HG03521 (cell line): ENCODE data around the gene NEUROD2.

Experiments
- ATAC-seq: cut with Tn5 transposase; IDR thresholded peaks from one replicate; pipeline ENCODE4 v1.9.1; 2021; ENCODE audit warnings: mild to moderate bottlenecking, moderate library complexity; ENCODE audit not compliant: unreplicated experiment

NEUROD2 gene

DNA sequence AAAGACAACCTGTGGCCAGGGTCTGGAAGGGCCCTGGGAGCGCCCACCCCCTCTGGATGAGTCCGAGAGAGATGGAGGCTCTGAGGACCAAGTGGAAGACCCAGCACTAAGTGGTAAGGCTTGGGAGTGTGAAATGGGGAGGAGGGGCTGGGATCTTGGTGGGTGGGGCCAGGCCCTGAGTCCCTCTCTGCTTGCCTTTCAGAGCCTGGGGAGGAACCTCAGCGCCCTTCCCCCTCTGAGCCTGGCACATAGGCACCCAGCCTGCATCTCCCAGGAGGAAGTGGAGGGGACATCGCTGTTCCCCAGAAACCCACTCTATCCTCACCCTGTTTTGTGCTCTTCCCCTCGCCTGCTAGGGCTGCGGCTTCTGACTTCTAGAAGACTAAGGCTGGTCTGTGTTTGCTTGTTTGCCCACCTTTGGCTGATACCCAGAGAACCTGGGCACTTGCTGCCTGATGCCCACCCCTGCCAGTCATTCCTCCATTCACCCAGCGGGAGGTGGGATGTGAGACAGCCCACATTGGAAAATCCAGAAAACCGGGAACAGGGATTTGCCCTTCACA is 28.0 kb upstream of the NEUROD2 start:
- no peak for ATAC-seq

DNA sequence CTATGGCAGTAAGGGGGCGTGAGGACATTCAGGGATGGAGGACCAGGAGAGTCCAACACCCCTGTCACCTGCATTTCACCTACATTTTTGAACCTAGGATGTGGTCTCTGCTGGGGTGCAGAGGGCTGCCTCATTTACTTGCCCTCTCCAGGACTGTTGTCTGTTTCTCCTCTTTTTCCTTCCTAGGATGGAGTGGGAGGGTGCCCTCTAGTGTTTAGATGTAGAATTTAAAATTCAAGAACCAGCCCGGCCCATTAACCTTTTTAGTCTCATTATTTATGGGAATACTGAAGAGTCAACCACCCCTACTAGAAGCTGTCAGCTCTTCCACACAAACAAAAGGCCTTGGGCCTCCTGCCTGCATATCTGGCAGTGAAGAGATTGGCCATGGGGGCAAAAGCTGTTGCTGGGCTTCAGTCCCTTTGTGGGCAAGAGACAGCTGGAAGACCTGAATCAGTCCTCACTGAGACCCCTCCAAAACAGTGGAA is 26.7 kb upstream of the NEUROD2 start:
- no peak for ATAC-seq

DNA sequence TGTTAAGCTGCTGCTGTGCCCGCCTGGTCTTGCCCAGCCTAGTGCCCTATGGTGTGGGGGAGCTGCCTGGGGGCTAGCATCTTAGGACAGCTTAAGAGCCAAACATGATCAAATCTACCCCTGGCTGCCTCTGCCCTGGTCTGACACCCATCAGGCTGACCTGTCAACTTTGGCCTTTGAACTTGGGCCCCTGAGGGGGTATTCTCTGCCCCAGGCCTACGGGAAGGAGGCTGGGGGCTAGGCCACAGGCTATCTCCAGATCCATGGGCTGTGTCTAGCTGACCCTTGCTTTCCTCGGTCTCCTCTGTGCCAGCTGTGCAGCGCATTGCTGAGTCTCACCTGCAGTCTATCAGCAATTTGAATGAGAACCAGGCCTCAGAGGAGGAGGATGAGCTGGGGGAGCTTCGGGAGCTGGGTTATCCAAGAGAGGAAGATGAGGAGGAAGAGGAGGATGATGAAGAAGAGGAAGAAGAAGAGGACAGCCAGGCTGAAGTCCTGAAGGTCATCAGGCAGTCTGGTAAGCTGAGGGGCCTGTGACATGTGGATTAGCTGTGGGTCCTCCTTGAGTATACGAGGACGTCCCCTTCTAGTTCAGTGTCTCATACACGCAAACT is 26.0 kb upstream of the NEUROD2 start:
- ATAC-seq: no peak

DNA sequence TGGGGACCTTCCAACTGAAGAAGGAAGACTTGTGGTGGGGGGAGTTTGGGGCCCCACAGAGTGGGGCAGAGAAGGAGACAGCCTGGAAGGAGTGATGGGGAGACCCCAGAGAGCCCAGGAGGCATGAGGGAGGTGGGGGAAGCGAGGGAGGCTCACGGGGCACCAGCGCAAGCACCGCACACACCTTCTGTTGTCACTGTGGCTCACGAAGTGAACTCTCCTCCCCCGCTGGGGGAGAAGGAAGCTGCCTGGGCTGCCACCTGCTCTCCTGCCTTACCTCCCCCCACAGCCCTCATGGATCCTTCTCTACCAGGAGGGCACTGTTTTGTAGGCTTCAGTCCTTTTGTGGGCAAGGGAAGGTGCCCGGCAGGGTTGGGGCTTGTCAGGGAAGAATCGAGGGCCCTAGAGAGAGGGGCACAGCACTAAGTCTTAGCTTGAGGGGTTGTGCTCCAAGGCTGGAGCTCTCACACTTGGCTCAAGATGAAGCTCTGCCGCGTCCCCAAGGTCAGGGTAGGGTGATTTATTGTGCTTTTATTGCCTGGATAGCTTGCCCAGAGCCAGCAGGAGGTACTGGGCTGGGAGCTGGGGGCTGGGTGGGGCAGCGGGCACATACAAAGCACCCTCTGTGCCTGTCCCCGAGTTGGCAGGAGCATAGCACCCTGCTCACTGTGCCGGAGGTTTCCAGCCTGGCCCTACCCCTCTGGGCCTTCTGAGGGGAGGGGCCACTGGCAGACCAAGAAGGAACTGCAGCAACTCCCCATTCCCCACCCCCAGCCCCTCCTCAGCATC is 24.6 kb upstream of the NEUROD2 start:
- ATAC-seq: no peak

DNA sequence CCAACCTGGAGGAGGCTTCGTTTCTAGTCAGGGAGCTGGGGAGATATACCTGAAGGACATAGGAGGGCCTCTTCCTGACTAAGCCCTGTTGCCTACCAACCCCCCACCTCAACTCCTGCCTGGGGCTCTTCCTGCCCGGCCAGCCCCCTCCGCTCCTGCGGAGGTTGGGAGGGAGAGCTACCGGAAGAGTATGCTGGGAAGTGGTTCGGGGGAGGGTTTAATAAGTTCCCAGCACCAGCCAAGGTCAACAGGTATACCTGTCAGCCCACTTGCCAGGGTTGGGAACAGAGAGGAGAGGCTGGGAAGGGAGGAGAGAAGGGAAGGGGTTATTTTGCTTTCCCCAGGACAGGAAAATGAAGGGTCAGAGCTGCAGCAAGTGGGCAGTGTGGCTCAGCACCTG is 23.7 kb upstream of the NEUROD2 start:
- ATAC-seq: no peak

DNA sequence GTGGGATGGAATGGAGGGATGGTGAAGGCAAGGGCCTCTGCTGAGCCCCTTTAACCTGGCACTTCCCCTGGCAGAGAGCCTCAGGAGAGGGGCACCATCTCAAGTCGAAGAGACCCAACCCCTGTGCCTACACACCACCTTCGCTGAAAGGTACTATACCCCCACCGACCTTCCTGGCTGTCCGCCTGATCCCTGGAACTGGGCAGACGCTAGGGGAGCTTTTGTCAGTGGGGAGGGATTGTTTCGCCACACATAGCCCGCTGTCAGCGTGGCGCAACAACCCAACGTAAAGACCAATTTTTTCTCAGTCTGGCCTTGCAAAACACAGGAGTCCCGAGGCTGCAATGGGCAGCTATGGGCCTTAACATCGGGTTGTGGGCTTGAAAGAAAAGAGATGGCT is 22.2 kb upstream of the NEUROD2 start:
- ATAC-seq: no peak

DNA sequence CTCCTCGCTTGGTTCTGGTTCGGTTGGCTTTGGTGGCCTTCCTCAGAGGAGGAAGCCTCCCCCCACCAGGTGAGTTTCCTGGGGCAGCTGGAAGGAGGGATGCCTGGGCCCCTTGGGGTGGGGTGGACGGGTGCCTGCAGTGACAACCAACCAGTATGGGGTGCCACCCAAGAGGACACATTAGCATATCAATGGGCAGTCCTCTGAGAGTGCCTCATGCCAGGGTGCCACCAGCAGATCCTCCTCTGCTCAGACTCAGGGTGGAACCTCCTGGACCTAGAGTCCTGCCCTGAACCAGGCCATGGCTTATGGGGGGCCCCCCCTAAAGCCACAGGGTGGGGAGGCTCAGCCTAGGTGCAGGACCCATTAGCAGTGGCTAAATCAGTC is 21.8 kb upstream of the NEUROD2 start:
- ATAC-seq: no peak

DNA sequence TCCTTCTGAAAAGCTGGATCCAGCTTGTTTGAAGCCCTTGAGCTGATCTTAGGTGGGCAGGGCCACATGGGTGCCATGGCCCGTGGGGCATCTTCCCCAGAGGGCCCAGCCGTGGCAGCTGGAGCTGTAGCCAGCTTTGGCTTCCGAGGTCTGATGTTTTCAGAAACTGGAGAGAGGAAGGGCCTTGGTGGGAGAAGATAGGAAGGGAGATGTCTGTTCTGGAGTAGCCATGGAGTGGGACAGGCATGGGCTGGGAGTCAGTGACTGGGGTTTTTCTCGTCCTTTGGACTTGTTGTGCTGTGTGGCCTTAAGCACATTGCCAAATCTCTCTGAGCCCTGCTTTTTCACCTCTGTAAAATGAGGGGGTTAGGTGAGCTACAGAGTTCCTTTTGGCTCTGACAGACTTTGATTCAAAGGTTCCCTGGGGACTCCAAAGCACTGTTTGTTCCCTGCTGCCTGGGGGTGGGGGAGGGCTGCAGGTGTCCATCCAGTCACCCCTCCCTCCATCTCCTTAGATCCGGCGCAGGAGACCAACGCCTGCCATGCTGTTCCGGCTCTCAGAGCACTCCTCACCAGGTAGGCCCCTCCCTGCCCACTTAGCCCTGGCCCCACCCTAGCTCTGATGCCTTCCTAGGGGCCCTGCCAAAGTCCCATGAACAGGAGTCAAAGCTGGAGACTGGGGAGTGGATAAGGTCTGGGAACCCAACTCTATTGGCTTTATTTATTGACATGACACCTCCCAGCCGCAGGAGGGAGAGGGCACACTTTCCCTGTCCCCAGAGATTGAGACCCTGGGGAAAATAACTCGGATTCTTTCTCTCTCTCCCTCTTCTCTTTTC is 21.2 kb upstream of the NEUROD2 start:
- no peak for ATAC-seq

DNA sequence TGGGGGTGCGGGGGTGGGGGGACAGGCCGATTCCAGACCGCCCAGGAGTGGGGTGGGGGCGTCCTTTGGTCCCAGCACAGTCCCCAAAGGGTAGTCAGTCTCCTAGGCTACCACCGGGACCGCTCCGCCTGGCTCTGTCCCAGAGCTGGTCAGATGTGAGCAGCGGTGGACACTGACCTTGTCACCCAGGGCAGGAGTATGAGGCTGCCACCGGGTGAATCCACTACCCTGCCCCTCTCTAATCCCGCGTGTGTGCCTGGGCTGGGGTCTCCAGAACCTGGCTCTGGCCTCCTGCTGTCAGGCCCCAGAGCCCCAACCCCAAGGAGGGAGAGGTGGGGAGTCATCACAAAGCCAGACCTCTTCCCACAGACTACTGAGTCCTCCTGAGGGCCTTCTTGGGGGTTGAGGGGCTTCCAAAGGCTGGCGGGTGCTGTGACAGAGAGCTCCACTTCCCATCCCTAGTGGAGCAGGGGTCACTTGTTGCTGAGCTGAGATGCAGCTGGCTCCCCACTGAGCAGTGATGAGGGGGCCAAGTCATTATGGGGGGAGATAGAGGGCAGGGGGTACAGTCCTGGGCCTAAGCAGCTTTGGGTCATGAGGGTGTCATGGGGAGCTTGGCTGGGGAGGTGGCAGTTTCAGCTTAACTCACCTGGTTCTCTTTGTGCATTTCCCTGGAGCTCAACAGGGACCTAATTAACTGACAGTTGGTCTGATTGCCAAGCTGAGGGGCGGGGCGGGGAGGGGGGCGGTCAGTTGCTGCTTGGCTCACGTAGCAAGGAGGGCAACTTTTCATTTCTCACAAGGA is 20.2 kb upstream of the NEUROD2 start:
- ATAC-seq: no peak

DNA sequence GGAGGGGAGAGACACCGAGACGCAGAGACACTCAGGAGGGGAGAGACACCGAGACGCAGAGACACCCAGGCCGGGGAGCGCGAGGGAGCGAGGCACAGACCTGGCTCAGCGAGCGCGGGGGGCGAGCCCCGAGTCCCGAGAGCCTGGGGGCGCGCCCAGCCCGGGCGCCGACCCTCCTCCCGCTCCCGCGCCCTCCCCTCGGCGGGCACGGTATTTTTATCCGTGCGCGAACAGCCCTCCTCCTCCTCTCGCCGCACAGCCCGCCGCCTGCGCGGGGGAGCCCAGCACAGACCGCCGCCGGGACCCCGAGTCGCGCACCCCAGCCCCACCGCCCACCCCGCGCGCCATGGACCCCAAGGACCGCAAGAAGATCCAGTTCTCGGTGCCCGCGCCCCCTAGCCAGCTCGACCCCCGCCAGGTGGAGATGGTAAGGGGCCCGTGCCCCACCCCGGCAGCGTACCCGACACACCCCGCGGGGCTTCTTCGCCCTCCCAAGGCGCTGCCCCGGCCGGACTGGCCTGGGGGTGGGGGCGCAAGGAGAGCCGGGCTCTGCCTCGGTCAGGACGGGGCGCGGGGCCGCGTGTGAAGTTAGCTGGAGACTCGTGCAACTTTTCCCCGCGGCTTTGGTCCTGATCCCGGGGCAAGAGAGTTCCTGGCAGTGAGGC is 19.5 kb upstream of the NEUROD2 start:
- ATAC-seq: no peak

DNA sequence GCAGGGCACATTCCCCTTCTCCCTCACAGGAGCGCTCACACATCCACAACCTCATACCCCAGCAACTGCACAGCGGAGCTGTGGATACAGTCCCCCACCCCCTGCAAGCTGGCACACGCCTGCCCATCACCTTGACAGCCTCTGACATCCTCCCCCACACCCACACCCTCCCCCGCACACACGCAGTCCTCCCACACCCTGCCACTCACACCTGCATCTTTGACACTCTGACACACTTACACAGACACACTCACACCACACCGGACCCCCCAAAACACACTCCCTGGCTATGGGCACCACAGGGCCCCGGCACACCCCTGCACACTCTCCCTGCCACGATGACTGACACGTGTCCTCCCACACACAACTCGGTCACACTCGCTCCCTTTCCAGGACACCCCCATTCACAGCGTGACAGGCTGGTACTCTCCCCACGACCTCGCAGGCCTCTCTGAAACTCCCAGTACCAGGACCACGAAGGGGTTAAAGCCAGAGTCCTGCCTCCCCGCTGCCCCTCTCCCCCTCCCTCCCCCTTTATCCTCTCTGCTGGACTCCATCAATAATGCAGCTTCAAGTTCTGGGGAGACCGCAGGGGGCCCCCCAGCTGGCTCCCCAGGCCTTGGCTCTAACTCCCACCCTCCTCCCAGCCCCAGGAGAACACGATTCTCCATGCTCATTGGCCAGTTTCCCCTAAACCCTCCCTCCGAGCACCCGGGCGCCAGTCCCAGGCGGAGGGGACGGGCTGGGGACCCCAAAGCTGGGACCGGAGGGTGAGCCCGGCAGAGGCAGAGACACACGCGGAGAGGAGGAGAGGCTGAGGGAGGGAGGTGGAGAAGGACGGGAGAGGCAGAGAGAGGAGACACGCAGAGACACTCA is 18.7 kb upstream of the NEUROD2 start, which contains the start of gene PPP1R1B:
PPP1R1B (plus strand) TSS at position 782 of the 876 bp plus-strand sequence. CDS start 441 bp downstream, outside the sequence.
- no peak for ATAC-seq

DNA sequence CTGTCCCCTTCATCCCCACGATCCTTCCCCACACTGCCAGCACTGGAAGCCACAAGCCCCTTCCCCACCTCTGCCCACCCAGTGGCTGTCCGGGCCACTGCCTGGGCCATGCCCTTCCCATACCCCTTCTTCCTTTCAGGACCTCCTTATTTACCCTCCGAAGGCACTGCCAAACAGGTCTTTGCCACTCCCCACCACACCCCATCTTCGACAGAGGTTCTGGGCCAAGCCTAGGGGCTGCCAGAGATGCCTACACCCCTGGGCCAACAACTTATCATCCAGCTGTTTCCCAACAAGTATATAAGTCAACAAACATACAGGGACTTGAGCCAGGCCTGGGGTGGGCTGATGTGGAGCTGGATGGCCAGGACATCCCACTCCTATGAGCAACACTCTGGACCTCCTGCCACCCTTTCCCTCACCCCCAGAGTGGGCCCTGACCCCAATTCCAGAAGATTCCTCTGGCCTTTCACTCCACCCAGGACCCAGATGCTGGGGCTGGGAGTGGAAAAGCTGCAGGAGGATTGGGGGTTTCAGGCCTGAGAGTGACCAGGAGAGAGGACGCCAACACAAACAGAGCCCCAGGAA is 17.6 kb upstream of the NEUROD2 start:
- ATAC-seq: no peak

DNA sequence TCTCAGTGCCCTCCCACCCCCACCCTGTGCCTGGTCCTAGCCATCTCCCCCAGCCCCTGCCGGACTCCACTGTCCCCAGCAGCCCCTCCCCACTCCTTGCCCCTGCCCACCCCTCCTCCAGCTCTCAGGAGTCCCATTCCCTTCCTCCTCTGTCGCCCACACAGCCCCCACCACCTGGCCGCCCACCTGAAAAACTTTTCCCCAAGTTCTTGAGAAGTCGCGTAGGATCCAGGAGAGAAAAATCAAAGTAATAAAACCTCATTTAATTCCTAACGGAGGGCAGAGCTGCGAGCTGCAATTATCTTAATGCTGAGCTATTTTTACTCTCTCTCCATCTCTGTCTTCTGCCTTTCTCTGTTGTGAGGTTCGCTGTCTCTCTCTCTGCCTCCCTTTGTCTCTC is 16.6 kb upstream of the NEUROD2 start:
- no peak for ATAC-seq

DNA sequence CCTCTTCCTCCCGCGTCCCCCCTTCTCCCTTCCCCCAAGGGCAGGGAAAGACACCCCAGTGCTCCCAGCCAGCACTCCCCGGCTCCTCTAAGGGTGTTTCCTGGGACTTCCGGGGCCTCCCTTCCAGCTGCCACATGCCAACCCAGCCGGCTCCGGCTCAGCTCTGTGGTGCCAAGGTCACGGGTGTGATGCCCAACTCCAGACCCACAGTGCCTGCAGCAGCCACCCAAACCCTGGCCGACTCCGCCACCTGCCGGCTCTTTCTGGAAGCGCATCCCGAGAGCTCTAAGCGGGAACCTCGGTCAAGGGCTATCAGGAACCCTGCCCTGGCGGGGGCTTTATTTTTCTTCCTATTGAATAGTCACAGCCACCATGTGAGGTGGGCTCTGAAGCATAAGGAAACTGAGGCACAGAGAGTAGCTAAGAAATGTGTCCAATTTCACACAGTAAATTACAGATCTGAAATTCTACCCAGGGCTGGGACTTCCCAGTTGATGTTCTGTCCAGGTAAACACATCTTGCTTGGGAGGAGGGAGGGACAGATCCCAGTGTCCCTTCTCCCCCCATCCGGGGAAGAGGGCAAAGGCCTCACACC is 15.7 kb upstream of the NEUROD2 start:
- no peak for ATAC-seq

DNA sequence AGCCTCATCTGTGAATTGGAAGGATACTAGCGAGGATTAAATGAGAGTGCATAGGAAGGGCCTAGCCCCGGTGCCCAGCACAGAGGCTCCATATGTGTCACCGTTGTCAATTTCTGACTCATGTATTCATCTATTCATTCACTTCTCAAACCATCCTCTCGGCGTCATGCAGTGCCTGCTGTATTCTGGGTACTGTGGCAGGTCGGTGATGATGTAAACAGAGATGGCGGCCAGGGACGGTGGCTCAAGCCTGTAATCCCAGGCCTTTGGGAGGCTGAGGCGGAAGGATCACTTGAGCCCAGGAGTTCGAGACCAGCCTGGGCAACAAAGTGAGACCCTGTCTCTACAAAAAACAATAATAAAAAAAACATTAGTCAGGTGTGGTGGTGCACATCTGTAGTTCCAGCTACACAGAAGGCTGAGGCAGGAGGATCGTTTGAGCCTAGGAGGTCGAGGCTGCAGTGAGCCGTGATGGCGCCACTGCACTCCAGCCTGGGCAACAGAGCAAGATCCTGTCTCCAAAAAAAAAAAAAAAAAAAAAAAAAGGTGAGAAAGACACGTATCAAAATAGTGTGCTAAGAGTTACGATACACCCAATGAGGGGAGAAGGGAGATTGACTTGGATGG is 14.8 kb upstream of the NEUROD2 start:
- ATAC-seq: no peak

DNA sequence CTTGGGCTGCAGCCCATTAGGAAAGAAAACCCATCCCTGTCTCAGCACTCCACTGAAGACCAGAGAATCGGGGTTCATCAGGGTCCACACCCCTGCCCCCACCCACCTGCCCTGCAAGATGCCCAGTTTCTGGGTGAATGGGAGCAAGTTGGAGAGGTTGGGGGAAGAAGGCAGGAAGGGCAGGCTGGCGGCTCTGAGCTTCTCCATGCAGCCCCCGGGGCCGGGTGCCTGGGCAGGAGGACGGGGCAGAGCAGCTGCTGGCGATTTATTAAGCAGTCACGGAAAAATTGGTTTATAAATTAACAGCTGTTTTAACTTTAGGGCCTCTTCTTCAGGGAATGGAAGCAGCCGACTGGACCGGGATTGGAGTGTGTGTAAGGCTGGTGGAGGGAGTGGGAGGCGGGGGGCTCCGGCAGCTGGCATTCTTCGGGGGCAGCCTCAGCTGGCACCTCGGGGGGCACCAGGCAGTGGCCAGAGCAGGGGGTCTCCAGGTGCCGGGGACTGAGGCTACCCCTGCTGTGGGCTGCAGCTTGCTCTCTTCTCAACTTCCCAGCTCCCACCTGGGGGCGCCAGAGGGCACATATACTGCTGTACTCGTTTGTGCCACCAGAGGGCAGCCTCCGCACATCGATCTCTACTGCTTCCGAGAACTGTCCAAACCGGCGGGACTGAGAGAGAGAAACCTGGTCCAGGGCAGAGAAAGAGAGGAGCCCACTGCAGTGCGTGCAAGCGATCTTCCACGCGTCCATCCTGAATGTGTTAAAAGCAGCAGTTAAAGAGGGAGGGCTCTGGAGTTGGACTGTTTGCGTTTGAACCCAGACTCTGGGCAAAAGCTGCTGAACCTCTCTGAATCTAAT is 14.0 kb upstream of the NEUROD2 start:
- ATAC-seq: no peak

DNA sequence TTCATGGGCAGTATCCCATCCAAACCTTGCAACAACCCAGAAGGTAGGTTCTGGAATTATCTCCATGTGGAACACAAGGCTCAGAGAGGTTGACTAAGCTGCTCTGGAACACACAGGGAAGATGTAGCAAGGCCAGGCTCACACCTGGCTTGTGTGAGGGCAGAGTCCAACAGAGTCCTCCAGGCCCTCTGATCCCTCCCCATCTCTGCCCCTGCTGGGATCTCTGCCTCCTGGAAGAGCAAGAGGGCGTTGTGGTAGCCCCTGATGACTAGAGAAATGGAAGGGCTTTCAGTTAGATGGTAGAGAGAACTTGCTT is 12.0 kb upstream of the NEUROD2 start:
- no peak for ATAC-seq
